HG03280 (cell line): ENCODE results near the gene STXBP5L.
"Not testable (repeated sequence)": the region's sequence is repeated elsewhere in the genome, so short reads cannot be mapped to it uniquely, and the experiment has no call there.

ENCODE experiments used
- ATAC-seq: cut with Tn5 transposase; IDR thresholded peaks from one replicate; pipeline ENCODE4 v1.9.1; 2021; ENCODE audit warnings: mild to moderate bottlenecking, moderate library complexity; ENCODE audit not compliant: unreplicated experiment

Gene STXBP5L

GRCh38 chr3:121414924-121415323, 506.9 kb downstream of the STXBP5L start:
- ATAC-seq, result no peak

- ATAC-seq, result no peak
These were observed 510.2 kb downstream of the STXBP5L start for GRCh38 chr3:121418182-121418581.

- ATAC-seq, result no peak
These were observed 516.5 kb downstream of the STXBP5L start for GRCh38 chr3:121424549-121424948.

DNA sequence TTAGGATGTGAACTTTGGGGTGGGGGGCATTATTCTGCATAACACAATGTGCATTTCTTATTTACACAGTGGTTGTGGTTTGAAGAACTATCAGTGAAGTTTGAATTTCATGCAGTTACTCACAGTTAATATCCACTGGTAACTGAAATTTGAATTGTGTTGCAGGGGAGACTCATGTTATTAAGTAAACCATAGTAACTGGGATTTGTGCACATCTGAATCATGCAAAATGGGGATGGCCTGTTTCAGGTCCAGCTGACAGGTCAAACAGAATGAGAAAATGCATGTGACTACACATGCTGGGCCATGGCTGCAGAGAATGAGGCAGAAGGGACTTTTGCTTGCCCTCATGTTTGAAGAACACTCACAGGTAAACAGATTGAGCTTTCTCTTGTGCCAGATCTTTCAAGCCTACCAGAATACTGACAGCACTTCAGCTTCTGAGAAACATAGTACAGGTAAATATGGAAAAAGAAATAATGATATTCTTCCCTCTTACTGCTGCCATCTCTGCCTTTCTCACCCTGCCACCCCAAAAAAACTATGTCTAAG, 522.7 kb downstream of the STXBP5L start:
- no peak for ATAC-seq

DNA sequence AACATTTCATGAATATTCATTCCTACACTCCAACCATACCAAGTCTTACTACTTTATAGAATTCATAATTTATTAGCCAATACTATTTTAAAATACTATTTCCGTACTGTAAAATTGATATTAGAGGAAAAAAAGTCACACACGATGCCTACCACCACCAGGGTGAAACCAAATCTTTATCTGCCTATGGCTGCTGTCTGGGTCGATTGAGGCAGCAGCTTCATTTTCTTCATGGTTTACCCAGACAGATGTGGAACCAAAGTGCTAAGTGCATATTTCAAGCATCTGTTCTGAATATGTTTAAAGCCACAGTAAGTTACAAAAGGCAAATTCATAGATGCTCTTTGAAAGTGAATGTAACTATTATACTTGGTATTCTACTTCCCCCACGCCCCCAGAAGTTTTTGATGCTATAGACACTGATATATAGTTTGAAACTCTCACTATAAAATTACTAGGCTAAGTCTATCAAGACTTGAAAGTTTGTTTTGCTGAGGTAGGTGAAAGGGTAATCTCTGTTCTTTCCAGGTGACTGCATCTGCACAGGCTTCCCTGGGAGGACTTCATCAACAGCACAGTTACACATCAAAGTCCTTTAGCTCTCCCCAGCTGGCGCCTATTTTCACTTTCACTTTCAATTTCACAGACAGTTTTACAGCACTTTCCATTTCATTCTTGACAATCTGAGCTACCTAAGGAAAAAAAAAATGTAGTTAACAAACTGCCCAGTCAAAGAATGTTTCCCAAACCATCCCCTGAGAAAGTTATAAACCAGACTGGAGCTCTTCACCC, 523.9 kb downstream of the STXBP5L start:
- peak; percentile 82 for ATAC-seq

GRCh38 chr3:121436074-121436473, 528.1 kb downstream of the STXBP5L start:
- ATAC-seq, result no peak

DNA sequence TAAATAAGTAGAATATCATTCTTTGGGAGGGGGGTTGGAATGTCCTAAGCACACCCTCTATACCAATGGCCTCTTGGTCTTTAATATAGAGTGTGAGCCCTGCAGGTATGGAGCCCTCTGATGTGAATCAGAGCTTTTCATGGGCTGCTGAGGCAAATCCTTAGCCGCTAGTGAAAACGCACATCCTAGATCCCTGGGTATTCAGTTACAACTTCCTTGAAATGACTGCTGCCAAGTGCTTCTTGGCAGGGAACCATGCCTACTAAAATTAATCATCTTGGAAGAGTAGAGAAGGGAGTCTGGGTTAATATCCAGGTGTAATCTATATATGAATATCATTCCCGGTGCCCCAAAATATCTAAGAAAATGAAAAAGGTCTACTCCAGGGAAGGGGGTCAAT, 528.6 kb downstream of the STXBP5L start:
- ATAC-seq, result no peak

DNA sequence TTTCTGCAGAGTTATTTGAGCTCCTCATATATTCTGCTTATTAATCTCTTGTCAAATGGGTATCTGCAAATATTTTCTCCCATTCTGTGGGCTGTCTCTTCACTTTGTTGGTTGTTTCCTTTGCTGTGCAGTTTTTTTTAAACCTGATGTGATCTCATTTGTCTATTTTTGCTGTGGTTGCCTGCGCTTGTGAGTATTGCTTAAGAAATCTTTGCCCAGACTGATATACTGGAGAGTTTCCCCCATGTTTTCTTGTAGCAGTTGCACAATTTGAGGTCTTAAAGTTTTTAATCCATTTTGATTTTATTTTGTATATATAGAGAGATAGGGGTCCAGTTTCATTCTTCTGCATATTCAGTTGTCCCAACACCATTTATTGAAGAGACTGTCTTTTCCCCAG, 535.5 kb downstream of the STXBP5L start:
- ATAC-seq, result no peak

DNA sequence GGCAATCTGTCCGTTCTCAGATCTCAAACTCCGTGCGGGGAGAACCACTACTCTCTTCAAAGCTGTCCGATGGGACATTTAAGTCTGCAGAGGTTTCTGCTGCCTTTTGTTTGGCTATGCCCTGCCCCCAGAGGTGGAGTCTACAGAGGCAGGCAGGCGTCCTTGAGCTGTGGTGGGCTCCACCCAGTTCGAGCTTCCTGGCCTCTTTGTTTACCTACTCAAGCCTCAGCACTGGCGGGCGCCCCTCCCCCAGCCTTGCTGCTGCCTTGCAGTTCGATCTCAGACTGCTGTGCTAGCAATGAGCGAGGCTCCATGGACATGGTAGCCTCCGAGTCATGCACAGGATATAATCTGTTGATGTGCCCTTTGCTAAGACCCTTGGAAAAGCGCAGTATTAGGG, 543.7 kb downstream of the STXBP5L start:
- not testable (repeated sequence) for ATAC-seq

- no peak for ATAC-seq
These were observed 554.6 kb downstream of the STXBP5L start for GRCh38 chr3:121462565-121462964.

GRCh38 chr3:121463745-121464144, 555.7 kb downstream of the STXBP5L start:
- ATAC-seq, result no peak

DNA sequence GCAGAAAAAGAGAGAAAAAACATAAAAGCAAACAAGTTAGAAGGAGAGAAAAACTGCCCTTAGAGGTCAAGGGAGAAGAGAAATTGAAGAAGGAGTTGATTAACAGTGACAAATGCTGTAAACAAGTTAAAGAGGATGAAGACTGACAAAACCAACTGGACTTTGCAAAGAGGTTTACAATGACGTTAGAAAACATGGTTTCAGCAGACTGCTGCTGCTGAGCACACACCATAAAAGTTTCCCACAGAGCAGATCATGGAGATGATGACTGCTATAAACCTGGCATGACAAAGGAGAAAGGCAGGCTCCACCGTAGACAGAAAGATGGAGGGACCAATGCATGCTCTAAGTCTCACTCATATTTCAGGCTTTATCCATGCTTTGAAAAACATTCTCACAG, 559.1 kb downstream of the STXBP5L start:
- ATAC-seq, result no peak

DNA sequence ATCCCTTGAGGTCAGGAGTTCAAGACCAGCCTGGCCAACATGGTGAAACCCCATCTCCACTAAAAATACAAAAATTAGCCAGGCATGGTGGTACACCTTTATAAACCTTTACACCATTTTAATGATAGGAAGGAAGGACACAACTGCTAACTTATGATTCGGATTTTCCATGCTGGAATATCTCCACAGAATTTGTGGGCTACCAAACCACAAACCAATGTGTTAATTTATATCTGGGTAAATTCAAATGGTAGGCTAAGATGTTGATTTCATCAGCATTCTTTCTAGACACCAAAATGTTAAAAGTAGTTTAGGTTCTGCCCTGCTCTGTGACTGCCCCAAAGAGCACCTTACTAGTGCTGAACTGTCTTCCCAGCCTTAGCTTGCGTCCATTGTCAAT, 565.0 kb downstream of the STXBP5L start:
- ATAC-seq, result no peak
